Astrocyte of the cerebellum (primary cell): Measurements from ENCODE around the gene OAS1.

Experiments
- DNase-seq: peaks from one replicate; pipeline ENCODE4 v3.0.0-alpha.2; 2011; ENCODE audit warnings: low read depth
- H3K4me3 ChIP-seq: 2 replicates; pipeline ENCODE4 v1.5.1; 2011; ENCODE audit warnings: mild to moderate bottlenecking, low read depth, low read length, moderate library complexity
- in situ Hi-C: cut with HindIII; loops from 2 replicates; pipeline ENCODE4 v1.10.0; 2017; ENCODE audit warnings: low sequenced_read_pairs
- TF ChIP-seq, protein P1 (sequence below): IDR thresholded peaks from 2 replicates; pipeline ENCODE4 v1.5.1; 2012; ENCODE audit warnings: low read length, low read depth, moderate library complexity, mild to moderate bottlenecking; ENCODE audit errors: missing control alignments

OAS1 gene

DNA sequence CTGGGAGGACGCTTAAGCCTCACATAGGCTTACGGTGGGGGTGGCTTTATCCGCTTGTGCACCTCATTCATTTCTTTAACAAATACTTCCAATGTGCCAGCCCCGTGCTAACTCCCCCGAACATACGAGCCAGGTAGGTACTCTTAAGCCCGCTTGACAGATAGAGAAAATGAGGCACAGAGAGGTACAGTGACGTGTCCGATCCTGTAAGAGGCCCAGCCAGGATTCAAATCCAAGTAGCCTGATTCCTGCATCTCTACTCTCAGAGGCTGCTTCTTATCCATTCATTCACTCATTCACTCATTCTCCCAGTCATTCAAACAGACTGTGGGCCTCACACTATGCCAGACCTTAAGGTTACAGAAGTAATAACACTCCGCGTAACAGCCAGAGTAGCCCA, 32.0 kb downstream of the OAS1 start:
- no peak for DNase-seq
- in situ Hi-C loops: no loop called here
- peak overlapping the region; percentile 67 for H3K4me3 ChIP-seq
- TF ChIP-seq, protein P1, sequence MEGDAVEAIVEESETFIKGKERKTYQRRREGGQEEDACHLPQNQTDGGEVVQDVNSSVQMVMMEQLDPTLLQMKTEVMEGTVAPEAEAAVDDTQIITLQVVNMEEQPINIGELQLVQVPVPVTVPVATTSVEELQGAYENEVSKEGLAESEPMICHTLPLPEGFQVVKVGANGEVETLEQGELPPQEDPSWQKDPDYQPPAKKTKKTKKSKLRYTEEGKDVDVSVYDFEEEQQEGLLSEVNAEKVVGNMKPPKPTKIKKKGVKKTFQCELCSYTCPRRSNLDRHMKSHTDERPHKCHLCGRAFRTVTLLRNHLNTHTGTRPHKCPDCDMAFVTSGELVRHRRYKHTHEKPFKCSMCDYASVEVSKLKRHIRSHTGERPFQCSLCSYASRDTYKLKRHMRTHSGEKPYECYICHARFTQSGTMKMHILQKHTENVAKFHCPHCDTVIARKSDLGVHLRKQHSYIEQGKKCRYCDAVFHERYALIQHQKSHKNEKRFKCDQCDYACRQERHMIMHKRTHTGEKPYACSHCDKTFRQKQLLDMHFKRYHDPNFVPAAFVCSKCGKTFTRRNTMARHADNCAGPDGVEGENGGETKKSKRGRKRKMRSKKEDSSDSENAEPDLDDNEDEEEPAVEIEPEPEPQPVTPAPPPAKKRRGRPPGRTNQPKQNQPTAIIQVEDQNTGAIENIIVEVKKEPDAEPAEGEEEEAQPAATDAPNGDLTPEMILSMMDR: no peak

DNA sequence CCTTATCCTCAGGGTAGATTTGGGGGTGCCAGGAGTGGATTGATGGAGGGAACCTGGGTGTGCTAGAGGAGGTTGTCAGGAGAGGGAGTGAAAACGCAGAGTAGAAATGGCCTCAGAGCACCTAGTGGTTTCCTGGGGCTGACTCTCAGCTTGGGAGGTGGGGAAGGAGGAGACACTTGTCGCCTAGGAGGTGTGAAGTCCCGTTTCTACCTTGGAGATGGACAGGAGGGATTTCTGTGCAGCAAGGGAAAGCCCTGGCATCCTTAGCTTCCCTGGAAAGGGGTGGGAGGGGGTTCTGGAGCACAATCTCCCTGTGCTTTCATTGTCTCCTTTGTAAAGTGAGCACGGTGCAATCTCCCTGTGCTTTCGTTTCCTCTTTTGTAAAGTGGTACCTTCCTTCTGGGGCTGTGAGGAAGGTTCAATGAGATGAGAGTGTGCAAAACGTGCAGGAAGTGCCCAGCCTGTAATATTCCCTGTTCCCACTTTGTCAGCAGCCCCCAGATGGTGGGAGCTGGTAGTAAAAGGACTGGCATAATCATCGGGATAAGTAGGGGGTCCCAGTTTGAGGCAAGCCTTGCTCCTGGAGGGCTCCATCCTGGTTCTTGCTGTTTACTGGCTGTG, 33.1 kb downstream of the OAS1 start:
- no peak for DNase-seq
- in situ Hi-C loops: no loop called here
- H3K4me3 ChIP-seq: no peak overlapping the region
- TF ChIP-seq, protein P1: peak; percentile 7

DNA sequence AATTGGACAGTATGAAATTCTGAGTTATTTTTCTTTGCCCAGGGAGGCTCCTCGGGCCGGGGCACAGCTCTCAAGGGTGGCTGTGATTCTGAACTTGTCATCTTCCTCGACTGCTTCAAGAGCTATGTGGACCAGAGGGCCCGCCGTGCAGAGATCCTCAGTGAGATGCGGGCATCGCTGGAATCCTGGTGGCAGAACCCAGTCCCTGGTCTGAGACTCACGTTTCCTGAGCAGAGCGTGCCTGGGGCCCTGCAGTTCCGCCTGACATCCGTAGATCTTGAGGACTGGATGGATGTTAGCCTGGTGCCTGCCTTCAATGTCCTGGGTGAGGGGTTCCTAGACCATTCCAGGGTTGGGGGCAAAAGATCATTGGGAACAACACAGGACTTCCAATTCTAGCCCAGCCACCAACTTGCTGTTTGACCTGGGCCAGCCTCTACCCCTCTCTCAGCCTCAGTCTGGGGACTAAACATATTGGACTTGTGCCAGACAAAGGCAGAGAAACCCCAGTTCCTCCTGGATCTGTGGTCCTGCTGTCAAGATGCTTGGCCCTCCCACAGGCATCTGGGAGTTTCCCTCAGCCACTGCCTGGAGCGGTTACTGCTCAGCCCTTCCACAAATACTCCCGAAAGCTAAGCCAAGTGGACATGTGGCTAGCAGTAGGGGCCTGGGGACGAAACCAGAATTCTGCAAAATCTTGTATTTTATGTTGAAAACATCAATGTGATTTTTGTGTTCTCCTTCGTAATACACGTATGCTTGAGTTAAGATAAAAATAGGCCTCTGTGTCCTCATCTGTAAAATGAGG, 35.0 kb downstream of the OAS1 start:
- in situ Hi-C loops: no loop called here
- DNase-seq: no peak
- TF ChIP-seq, protein P1: no peak
- no peak overlapping the region for H3K4me3 ChIP-seq

DNA sequence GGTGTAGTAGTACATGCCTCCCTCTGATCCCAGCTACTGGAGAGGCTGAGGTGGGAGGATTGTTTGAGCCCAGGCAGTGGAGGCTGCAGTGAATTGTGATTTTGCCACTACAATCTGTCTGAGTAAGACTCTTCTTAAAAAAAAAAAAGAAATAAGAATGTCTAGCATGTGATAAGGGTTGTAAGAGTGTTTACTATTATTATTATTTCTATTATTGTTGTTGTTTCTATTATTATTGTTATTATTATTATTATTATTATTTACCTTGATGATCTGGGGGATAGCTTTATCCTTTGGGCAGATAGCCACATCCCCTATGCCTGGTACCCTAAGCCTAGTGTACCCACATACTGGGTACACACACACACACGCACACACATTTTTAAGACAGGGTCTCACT, 35.8 kb downstream of the OAS1 start:
- TF ChIP-seq, protein P1: no peak
- DNase-seq: no peak
- in situ Hi-C loops: no loop called here
- H3K4me3 ChIP-seq: no peak overlapping the region

DNA sequence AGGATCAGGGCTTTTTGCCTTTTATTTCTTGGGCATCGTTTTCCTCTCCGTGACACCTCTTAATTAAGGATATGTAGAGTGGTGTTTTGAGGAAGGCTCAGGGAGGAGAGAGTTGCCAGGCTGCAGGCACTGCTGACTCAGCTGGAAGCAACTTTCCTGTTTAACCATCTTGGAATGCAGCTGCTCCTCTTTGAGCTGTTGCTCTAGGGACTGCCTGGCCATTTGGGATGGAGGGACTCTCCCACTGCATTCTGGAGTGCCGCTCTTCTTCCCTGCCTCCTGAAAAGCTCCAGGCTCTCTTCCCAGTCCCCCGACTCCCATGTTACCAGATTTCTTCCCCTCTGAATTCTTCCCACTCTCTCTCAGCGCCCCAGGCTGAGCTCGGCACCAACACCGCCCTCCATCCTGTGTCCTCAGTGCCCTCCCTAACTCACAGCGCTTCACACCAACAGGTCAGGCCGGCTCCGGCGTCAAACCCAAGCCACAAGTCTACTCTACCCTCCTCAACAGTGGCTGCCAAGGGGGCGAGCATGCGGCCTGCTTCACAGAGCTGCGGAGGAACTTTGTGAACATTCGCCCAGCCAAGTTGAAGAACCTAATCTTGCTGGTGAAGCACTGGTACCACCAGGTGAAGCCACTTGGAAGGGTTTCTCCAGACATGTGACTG, 37.4 kb downstream of the OAS1 start:
- DNase-seq: no peak
- TF ChIP-seq, protein P1: no peak
- no peak overlapping the region for H3K4me3 ChIP-seq
- in situ Hi-C loops: no loop called here

DNA sequence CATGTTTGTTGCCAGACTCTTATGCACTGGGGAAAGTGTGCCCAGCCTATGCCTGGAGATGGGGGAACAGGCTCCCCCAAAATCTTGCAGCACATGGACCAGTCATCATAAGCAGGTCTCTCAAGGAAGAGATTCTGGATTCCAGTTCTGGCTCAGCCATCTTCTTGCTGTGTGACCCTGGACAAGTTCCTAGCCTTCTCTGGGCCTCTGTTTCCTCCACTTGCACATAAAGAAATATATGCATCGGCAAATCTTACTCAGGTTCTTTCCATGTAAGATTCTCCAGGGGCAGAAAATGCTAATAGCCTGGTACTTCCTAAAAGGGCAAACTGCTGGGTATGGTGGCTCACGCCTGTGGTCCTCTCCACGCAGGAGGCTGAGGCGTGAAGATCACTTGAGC, 38.8 kb downstream of the OAS1 start:
- TF ChIP-seq, protein P1: no peak
- in situ Hi-C loops: no loop called here
- no peak for DNase-seq
- H3K4me3 ChIP-seq: no peak overlapping the region
